HG02610 (cell line): ENCODE measurements around the gene DSCAM.

Experiments
- ATAC-seq: cut with Tn5 transposase; IDR thresholded peaks from one replicate; pipeline ENCODE4 v1.9.1; 2021; ENCODE audit warnings: mild to moderate bottlenecking, moderate library complexity; ENCODE audit not compliant: unreplicated experiment

Gene DSCAM

DNA sequence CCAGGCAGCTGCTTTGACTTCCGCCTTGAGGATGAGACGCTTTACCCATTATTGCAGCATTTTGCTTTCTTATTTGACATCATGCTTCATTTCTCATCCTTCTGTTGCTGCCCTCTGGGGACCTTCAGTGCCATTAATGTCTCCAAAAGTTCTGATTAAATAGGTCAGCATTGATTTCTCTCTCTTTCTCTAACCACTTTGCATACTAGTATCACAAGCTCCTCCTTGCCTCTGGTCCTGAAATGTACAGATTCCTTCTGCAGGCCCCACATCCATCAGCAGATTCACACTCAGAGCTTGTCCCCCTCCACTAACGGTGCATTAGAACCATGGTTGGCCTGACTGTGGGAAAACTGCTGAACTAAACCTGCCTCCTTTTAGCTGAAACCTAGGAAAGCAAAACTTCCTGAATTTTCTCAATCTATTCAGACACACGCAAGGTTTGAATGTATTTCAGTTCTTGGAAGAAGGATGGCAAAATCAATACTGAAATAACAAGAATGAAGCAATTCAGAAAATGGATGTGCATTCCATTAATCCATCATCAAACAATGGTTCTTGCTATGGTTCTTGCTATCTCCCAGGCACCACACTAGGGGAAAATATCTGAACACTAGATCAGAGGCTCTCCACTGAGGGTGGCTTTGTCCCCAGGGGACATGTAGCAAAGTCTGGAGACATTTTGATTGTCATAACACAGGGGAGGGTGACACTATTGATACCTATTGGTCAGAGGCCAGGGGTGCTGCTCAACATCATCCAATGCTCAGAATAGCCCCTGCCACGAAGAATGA, 825.2 kb downstream of the DSCAM start:
- no peak for ATAC-seq

DNA sequence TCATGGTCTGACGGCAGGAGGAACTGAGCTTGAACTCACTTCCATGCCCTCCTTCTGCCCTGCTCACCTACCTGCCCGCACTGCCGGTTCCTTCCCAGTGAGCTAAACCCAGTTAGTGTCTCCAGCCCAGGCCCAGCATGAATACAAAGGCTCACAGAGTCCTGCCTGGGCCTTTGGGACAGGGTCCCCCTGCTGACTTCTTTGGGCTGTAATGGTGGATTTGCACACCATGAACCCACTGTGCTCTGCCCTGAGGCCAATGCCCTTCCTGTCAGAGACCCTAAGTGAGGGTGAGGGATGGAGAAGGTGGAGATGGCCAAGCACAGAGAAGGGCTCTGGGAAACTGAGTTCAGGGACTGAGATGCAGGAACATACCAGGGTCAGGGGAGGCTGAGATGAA, 826.3 kb downstream of the DSCAM start:
- ATAC-seq, result no peak

DNA sequence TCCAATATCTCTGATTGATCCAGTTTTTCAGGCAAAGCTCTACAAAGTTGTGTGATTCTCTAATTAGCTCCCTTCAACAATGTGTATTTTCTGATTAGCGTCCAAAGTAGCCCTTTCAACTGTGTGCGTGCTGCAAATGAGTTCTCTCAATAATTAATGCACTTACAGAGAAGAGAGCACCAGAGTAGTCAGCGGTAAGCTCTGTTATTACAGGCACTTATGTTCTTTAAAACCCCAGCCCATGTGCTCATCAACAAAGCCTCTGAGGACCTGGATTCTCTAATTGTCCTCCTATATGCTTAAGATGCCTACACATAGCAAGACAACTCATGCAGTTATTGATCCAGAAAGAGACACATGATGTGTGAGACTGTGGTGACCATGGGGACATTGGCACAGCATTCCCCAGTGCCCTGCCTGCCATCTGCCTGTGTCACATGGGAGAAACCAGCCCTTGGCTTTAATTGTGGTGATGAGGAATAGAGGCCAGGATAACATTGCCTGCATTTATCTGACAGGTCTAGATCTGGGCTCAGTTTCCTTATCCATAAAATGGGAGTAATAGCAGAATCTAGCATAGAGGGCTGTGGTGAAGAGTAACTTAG, 828.0 kb downstream of the DSCAM start:
- ATAC-seq, result no peak

DNA sequence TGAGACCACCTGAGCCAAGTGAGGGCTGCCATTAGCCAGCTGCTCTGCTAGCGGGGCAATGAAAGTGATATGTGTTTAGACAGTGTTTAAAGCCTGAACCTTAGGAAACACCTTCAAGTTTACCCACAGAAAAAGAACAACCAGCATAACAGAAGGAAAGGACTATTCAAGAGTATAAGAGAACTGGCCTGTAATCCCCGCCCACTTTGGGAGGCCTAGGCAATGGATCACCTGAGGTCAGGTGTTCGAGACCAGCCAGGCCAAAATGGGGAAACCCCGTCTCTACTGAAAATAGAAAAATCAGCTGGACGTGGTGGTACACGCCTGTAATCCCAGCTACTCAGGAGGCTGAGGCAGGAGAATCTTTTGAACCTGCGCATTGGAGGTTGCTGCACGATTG, 830.3 kb downstream of the DSCAM start:
- no peak for ATAC-seq

DNA sequence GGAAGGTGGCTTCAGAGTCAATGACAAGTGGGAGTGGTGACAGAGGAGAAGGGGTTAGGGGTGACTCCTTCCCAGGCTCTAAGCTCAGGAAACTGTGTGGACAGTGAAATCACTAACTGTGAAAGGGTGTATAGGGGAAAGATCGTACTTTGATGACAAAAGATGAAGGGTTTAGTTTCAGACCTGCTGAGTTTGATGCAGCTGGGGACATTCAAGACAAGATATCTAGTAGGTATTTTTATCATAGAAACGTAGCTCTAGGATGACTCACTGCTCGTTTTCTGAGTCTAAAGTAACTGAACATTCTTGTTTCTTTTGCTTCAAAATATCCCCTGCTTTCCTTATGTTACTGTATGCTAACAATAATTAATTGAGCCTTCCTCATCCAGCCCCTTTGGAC, 830.7 kb downstream of the DSCAM start:
- ATAC-seq, result no peak

DNA sequence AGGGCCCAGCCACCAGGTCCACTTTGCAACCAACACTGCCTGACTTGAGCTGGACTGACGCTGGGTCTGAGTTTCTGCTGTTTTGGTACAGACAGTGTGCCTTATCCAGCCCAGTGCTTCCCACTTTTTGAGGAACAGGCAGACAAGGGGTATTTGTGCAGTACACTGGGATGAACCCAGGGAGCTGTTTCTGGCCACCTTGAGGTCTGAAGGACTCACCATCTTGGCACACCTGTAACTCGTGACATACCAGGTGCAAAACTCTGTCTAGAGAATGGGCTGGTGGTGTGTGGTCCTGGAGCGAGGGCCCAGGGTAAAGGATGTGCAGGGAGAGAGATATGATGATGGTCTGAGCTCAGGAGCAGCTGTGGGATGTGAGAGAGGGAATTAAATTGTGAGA, 831.1 kb downstream of the DSCAM start:
- no peak for ATAC-seq

DNA sequence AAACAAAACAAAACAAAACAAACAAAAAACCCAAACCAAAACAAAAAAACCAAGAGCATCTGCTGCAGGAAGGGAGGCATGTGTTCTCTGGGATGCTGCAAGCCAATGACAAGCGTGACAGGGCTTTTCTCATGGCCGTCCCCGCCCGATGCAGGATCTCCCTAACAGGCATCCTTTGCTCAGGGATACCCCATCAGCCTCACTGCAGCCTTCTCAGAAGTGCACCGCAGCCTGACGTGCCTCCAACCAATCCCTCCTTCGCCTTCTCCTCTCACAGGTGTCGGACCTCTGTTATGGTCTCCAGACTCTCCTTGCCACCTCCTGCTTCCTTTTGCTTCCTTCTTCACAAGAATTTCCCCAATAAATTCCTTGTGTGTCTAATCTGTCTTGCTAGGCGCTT, 832.6 kb downstream of the DSCAM start:
- no peak for ATAC-seq

DNA sequence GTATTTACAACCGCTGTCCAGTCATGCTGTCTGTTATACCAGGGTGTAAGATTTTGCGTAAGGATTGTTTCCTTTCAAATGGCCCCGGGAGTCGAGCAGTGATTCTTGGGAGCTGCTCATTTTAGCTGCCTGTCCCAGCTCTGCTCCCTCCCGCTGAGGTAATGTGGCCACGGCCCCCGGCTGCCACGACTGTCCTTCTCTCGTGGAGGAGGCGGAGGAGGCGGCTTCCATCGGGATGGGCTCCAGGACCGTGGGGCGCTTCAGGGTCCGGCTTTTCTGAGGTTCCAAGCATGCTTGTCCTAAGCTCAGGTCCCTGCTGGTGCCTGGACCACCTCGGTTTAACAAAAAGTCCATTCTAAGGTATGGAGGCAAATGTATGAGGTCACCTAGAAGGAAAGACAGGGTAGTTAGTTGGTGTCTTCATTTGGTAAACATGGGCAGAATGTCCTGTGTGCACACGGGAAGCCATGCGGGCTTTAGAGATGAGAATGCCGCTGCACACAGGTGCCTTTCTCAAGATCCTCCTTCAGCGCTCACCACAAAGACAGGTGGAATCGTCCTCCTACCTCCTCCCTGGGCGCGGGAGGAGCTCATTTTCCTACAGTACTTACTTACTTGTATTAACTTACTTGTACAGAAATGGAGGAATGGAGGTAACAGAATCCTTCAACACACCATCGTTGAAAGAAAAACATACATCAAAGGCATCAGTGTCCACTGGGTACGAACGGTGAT, 833.8 kb downstream of the DSCAM start:
- ATAC-seq, result no peak

DNA sequence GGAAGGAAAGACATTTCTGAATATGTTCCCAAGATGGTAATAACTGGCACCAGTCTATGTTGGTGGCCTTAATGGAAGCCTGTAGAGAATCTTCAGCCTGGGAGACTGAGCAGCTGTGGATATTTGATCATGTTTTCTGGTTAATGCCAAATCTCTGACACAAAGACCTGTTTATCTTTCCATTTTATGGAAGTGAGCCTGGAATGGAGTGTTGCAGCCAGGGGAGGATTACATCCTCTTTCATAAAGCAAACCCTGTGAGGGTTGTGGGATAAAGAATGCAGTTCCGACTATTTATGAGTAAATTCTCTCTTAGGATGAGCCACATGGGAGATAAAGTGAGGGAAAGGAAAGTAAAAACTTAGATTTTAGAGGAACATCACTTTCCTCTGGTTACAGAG, 835.6 kb downstream of the DSCAM start:
- no peak for ATAC-seq

DNA sequence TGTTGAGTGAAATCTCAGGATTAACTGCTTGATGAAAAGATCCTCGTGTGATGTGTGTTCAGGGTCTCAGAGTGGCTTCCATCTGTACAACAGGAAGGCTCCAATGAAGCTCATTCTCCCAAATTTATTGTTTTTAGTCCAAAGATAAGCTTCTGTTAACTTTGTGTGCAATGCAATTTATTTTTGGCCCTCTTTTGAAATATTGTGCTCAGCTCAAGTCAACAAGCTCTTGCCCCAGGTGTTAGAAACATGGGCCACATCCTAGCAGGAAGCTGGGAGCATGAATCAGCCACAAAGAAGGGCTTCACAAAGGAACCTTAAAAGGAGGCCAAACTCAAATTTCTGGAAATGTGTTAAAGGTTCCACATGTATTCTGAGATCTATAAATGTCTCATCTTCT, 844.0 kb downstream of the DSCAM start:
- ATAC-seq, result no peak

DNA sequence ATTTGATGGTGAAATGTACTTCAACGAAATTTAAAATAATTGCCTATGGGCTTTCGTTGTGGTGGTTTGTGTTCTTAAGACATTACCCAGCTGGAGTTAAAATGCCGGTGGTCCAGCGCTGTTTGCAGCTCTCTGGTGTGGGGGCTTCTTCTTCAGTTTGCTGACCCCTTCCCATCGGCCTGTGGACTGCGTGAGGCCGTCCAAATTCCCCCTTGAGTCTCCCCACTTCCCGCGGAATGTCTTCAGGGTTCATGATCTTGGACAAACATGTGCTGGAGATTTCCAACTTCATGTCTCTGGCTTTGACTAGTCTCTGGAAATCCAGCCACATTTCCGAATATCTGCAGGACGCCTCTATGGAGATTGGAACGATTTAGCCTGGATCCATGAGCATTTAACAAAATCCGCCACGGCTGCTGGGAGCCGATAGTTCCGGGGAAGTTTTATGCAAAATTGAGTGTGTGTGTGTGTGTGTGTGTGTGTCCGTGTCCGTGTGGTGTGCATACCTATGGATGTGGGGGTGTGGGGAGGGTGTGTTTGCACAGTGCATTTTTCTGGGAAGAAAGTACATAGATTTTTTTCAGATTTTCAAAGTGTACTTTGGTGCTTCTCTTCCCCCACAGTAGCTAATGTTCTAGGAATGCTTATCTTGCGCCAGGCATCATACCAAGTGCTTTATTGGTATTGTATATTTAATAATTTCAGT, 862.5 kb downstream of the DSCAM start:
- no peak for ATAC-seq

DNA sequence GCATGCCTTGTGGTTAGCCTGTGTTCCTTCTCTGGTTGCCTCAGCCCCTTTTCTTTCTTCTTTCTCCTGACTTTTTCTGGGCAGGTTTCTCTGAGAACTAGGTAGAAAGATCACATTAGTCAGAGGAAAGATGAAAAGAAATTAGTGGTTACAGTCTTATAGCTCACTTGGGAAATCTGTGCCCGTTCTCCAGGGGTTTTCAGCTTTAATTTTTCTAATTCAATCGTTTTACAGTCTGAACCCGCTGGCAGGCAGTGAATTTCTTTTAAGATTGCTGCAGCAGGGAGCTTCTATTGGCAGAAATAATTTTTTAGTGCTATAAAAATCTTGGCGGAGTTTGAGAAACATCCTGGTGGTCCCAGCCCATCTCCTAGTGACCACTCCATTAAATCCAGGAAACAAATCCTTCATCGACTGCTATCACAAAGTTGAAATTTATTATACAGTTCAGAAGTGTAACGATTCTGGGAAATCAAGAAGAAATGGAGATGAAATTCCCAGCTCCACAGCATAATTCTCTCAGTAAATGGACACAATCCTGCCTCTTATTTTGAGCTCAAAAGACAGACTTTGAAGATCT, 866.6 kb downstream of the DSCAM start:
- ATAC-seq, result no peak

DNA sequence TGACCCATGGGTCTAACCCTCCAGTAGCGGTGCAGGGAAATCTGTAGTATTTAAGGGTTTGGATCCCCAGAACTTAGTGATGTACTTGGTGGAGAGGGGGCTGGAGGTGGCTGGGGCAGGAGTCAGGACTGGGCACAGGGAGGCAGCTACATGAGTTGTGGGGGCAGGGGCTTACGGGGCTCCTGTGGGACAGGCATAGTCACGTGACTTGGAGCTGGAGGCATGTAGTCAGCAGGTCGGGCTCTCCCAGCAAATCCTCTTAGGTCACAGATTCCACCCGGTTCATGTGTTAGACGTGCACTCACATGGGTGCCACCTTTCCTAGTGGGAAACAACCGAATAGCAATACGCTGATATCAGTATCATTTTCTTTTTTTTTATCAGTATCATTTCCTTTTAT, 867.6 kb downstream of the DSCAM start:
- no peak for ATAC-seq

DNA sequence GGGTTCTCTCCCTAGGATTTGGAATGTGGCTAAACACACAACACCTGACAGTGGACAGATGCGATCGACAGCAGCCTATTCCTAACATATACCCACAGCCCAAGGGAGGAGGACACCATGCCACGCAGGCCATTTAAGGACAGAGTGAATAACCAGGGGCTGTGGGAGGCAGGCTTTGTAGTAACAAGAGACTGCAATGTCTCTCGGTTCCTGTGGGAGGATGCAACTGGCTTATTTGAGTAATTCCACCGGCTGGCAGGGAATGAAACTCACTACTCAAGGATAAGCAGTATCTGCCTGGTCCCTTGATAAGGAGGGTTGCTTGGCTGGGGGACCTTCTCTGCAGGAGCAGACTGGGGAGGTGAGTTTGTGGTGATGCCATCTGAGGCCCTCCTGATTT, 870.2 kb downstream of the DSCAM start:
- ATAC-seq, result no peak

DNA sequence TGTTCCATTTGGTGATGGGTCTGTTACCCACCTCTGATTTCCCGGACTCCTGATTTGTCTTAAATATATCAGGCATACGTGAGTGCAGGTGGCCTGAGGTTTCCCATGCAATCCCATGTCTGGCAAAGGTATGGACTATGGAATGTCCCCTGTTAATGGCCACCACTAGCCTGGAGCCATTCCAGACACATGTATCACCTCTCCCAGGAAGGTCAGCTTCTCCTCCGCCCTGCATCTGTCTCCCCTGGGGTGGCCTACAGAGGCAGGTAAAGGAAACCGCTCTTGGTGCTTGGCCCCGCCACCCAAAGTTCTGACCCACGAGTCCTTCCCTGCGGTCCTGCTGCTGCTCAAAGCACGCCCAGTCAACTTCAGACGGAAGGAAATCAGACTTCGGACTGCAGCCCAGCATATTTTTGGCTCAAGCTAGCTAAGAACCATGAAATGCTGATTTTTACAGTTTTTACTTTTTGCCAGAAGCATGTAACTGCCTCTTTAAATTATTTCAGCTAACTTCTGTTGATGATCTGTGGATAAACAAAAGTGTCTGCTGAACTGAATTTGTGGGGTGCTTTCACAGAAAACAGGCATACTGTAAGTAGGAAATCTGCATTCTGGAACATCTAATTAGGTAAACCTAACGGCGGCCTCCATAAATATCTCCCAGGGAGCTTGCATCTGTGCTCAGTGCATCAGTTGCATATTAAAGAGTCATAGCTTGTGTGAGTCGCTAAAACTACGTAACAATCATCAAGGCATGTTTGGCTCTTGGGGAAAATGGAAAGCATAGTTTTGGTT, 873.8 kb downstream of the DSCAM start:
- ATAC-seq, result no peak

DNA sequence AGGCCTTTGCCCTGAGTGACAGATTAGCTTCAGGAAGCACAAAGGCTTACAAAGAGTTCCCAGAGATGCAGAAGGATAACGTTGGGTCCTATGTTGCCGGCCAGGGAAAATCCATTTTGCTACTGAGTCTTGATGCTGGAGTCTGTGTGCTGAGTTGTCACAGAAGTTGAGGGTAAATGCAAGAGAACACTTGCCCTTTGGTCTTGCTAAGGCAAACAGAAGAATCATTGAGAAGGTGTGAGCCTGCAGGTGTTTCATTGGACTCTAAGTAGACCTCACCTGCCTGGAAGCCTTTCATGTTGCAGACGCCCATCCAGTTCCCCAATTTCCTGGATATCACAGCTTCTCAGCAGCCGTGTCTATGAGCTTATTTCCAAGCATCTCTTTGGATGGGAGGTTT, 874.5 kb downstream of the DSCAM start:
- ATAC-seq, result no peak

DNA sequence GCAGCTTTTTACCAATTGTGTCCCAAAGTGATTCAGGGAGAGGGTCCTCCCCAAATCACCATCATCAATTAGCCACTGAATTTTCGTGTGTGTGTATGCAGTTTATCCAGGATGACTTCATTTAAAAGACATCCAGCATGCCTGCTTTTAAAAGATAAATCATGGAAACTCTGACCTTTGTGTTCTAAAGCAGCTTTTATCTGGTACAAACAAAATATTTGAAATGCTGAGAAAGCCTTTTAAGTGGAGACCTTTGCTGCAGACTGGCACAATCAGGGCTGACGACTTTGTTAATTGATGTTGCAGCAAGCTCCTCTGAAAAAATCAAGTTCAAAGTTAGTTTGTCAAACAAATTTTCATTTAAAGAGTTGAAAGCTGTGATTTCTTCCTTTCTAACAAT, 875.0 kb downstream of the DSCAM start:
- no peak for ATAC-seq

DNA sequence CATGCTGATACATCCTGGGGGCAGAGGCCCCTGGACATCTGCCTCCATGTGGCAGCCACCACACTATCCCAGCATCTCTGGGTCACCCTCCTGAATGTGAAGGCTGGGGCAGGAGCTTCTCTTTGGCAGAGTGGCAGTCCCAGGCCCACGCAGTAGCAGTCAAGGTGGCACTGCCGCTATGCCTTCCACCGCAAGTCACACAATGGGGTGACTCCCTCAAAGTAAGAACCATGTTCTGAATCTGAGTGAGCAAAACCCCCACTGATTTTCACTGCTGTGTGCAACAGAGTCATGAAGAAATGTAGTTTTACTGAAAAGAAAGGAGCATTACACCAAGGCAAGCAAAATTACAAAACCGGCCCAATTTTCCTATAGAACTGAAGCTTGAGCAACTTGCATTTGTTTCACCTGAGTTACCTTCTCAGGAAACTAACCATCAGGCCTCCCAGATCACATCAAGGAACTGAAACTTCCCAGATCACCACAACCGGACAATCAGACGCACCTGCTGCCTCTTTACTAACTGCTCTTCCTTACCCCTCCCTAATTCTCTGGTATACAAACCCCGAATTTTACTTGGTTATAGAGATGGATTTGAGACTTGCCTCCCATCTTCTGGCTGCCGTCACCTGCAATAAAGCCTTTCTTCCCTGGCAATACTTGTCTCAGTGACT, 877.1 kb downstream of the DSCAM start:
- no peak for ATAC-seq

DNA sequence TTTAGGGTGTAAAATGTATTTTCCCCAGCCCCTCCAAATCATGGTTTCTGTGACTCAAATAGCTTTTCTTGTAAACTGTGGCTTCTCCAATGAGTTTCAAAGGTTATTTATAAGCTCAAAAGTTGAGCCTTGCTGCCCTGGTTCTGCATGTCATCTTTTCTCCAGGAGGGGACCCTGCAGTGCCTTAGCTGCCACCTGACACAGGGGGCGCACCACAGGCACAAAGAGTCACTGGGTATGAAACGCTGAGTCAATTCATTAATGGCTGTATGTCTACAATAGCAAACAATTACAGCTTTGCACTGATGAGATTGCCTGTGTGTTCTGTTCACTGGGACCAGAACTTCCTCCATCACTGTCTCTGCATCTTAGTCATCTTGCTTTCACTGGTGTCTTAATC, 878.9 kb downstream of the DSCAM start:
- no peak for ATAC-seq

DNA sequence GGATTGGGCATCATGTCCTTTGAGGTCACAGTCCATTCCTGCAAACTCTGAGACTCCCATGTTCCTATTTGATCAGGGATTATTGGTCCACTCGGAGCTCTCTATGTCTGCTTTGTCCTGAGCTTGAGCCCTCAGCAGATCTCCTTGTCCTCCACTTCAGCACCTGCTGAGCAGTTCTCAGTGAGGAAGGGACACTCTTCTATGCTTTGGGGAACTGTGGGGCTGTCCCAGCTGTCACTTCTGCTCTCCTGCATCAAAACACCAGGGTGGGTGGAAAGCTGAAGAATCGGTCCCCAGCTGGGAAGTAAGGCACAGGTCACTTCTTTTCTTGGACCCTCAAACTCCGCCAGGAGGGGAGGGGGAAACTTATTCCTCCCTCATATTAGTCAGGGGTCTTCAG, 880.2 kb downstream of the DSCAM start:
- ATAC-seq, result no peak
